HG02885 (cell line): ENCODE measurements around the gene ACSS1.
A peak's percentile ranks its signal among the peaks of the same experiment; 100 is the strongest.

Experiments
- ATAC-seq: cut with Tn5 transposase; IDR thresholded peaks from one replicate; pipeline ENCODE4 v1.9.1; 2021; ENCODE audit warnings: mild to moderate bottlenecking; ENCODE audit not compliant: unreplicated experiment, poor library complexity

Gene ACSS1

GRCh38 chr20:25058051-25058846 lies at the start of gene ACSS1:
Gene ACSS1, minus strand, starts transcription at chr20:25058139. Its CDS starts 37 bp downstream, at chr20:25058102.
- peak; percentile 71 for ATAC-seq

- no peak for ATAC-seq
These were observed 45.6 kb upstream of the ACSS1 start for GRCh38 chr20:25103526-25103925.

- no peak for ATAC-seq
These were observed 43.0 kb upstream of the ACSS1 start for GRCh38 chr20:25100914-25101313.

GRCh38 chr20:25099601-25100140 lies 41.7 kb upstream of the ACSS1 start:
- no peak for ATAC-seq

- no peak for ATAC-seq
These were observed 39.6 kb upstream of the ACSS1 start for GRCh38 chr20:25097498-25097897.

GRCh38 chr20:25090492-25091429 lies 32.8 kb upstream of the ACSS1 start:
- peak; percentile 51 for ATAC-seq

GRCh38 chr20:25089662-25090061 lies 31.7 kb upstream of the ACSS1 start:
- no peak for ATAC-seq

- no peak for ATAC-seq
These were observed 31.2 kb upstream of the ACSS1 start for GRCh38 chr20:25089096-25089495.

GRCh38 chr20:25088267-25088666 lies 30.3 kb upstream of the ACSS1 start:
- no peak for ATAC-seq

GRCh38 chr20:25087186-25087929 lies 29.4 kb upstream of the ACSS1 start:
- no peak for ATAC-seq

GRCh38 chr20:25085756-25086495 lies 28.0 kb upstream of the ACSS1 start:
- no peak for ATAC-seq

GRCh38 chr20:25084626-25085187 lies 26.8 kb upstream of the ACSS1 start:
- ATAC-seq: no peak

- ATAC-seq: no peak
These were observed 26.1 kb upstream of the ACSS1 start for GRCh38 chr20:25083773-25084625.

- ATAC-seq: no peak
These were observed 25.3 kb upstream of the ACSS1 start for GRCh38 chr20:25083141-25083772.

GRCh38 chr20:25082498-25082873 lies 24.5 kb upstream of the ACSS1 start:
- ATAC-seq: no peak

GRCh38 chr20:25081730-25082497 lies 24.0 kb upstream of the ACSS1 start, which contains the start of gene VSX1:
Gene VSX1, minus strand, starts transcription at chr20:25082141. Its CDS starts 45 bp downstream, at chr20:25082096.
- ATAC-seq: no peak

- ATAC-seq: no peak
These were observed 23.3 kb upstream of the ACSS1 start for GRCh38 chr20:25081065-25081729.
